Mesenchymal stem cell (in vitro differentiated cells and primary cell): Measurements from ENCODE around the gene ALDH3B1.
A peak's percentile ranks its signal among the peaks of the same experiment; 100 is the strongest.

Experiments
- DNase-seq: peaks from one replicate; pipeline ENCODE4 v3.0.0-alpha.2; 2013
- H2AFZ ChIP-seq: one replicate; pipeline ENCODE4 v1.6.1; 2013; ENCODE audit warnings: low read depth, mild to moderate bottlenecking, control low read depth, inconsistent platforms, low read length, moderate library complexity
- H2AK5ac ChIP-seq: 2 replicates; pipeline ENCODE4 v1.6.1; 2013; ENCODE audit warnings: low read length, moderate library complexity, mild to moderate bottlenecking, inconsistent platforms; ENCODE audit not compliant: severe bottlenecking
- H2BK120ac ChIP-seq: one replicate; pipeline ENCODE4 v1.6.1; 2013; ENCODE audit warnings: low read depth, mild to moderate bottlenecking, inconsistent platforms, low read length, moderate library complexity
- H2BK12ac ChIP-seq, 2 experiments: one replicate each; pipeline ENCODE4 v1.6.1; 2013; ENCODE audit warnings: inconsistent platforms in 2 of 2, low read length in 2 of 2, mild to moderate bottlenecking in 2 of 2, moderate library complexity in 2 of 2, control low read depth in 1 of 2
- H2BK15ac ChIP-seq: one replicate; pipeline ENCODE4 v1.6.1; 2013; ENCODE audit warnings: mild to moderate bottlenecking, low read depth, inconsistent platforms; ENCODE audit not compliant: poor library complexity, severe bottlenecking
- H2BK5ac ChIP-seq: 2 replicates; pipeline ENCODE4 v1.6.1; 2013; ENCODE audit warnings: low read depth, mild to moderate bottlenecking, low read length, control low read depth, inconsistent platforms; ENCODE audit not compliant: poor library complexity, severe bottlenecking
- H3K14ac ChIP-seq, 2 experiments: one replicate each; pipeline ENCODE4 v1.6.1; 2013; ENCODE audit warnings: inconsistent platforms in 2 of 2, low read length in 2 of 2, control low read depth in 1 of 2, mild to moderate bottlenecking in 1 of 2, moderate library complexity in 1 of 2
- H3K18ac ChIP-seq, 2 experiments: one replicate each; pipeline ENCODE4 v1.6.1; 2013; ENCODE audit warnings: inconsistent platforms in 2 of 2, low read length in 2 of 2, control low read depth in 1 of 2, low read depth in 1 of 2, mild to moderate bottlenecking in 1 of 2
- H3K23ac ChIP-seq, 2 experiments: one replicate each; pipeline ENCODE4 v1.6.1; 2013; ENCODE audit warnings: inconsistent platforms in 2 of 2, low read length in 2 of 2, mild to moderate bottlenecking in 2 of 2, moderate library complexity in 2 of 2, control low read depth in 1 of 2
- H3K27ac ChIP-seq: 2 replicates; pipeline ENCODE4 v1.5.1; 2013; ENCODE audit warnings: mild to moderate bottlenecking, moderate library complexity, low read length, control low read depth, inconsistent platforms; ENCODE audit not compliant: poor library complexity, severe bottlenecking
- H3K27me3 ChIP-seq, 2 experiments: 2 replicates each; pipeline versions ENCODE4 v1.6.1 to v1.7.0; 2013; ENCODE audit warnings: low read length in 2 of 2, mild to moderate bottlenecking in 2 of 2, moderate library complexity in 2 of 2, control low read depth in 1 of 2, inconsistent platforms in 1 of 2; ENCODE audit not compliant: control insufficient read depth in 1 of 2, insufficient read depth in 1 of 2
- H3K36me3 ChIP-seq, 2 experiments: 2 replicates each; pipeline versions ENCODE4 v1.6.1 to v1.7.0; 2013; ENCODE audit warnings: low read length in 2 of 2, control low read depth in 1 of 2, inconsistent platforms in 1 of 2, low read depth in 1 of 2, mild to moderate bottlenecking in 1 of 2; ENCODE audit not compliant: insufficient read depth in 2 of 2, control insufficient read depth in 1 of 2
- H3K4ac ChIP-seq, 2 experiments: one replicate each; pipeline ENCODE4 v1.6.1; 2013; ENCODE audit warnings: inconsistent platforms in 2 of 2, low read length in 2 of 2, mild to moderate bottlenecking in 2 of 2, moderate library complexity in 2 of 2, control low read depth in 1 of 2, low read depth in 1 of 2
- H3K4me1 ChIP-seq: 2 replicates; pipeline ENCODE4 v1.6.1; 2013; ENCODE audit warnings: low read depth, low read length, control low read depth; ENCODE audit not compliant: control insufficient read depth, insufficient read depth
- H3K4me2 ChIP-seq: 2 replicates; pipeline ENCODE4 v1.6.1; 2013; ENCODE audit warnings: low read length, mild to moderate bottlenecking, inconsistent platforms; ENCODE audit not compliant: poor library complexity, severe bottlenecking
- H3K4me3 ChIP-seq, 2 experiments: 2 replicates each; pipeline versions ENCODE4 v1.5.1 to v1.7.0; 2013; ENCODE audit warnings: low read length in 2 of 2, mild to moderate bottlenecking in 2 of 2, control low read depth in 1 of 2, low read depth in 1 of 2; ENCODE audit not compliant: insufficient read depth in 1 of 2
- H3K79me1 ChIP-seq: replicated peaks from 2 replicates; pipeline ENCODE4 v1.6.1; 2013; ENCODE audit warnings: mild to moderate bottlenecking, control low read depth, low read length, inconsistent platforms; ENCODE audit not compliant: poor library complexity, severe bottlenecking
- H3K9ac ChIP-seq: 2 replicates; pipeline ENCODE4 v1.7.0; 2013; ENCODE audit warnings: mild to moderate bottlenecking, low read length, moderate library complexity
- H3K9me3 ChIP-seq: 2 replicates; pipeline ENCODE4 v1.7.0; 2013; ENCODE audit warnings: mild to moderate bottlenecking, low read length; ENCODE audit not compliant: control insufficient read depth
- H4K8ac ChIP-seq: one replicate; pipeline ENCODE4 v1.6.1; 2013; ENCODE audit warnings: inconsistent platforms, mild to moderate bottlenecking, low read length, moderate library complexity
- H4K91ac ChIP-seq: one replicate; pipeline ENCODE4 v1.6.1; 2013; ENCODE audit warnings: mild to moderate bottlenecking, low read length, inconsistent platforms
- WGBS: methylation state at CpG from one replicate; pipeline ENCODE4 v1.1.7; 2013; ENCODE audit warnings: mixed read lengths; 5-methylcytosine and 5-hydroxymethylcytosine counted together

ALDH3B1 gene

GRCh38 chr11:67998150-67999045 is 11.7 kb upstream of the ALDH3B1 start:
- H3K4me1 ChIP-seq, result peaks cover 11% of the 10 kb centered on the region
- no peak overlapping the region for H3K27ac ChIP-seq
- H2BK120ac ChIP-seq, result no peak overlapping the region
- H3K27me3 ChIP-seq, result no peaks in the 10 kb centered on the region
- no peaks in the 10 kb centered on the region for H3K79me1 ChIP-seq
- H3K14ac ChIP-seq, result no peak overlapping the region
- no peak overlapping the region for H2BK5ac ChIP-seq
- H2AFZ ChIP-seq, result no peak overlapping the region
- no peak overlapping the region for H3K4me2 ChIP-seq
- H2AK5ac ChIP-seq, result no peak overlapping the region
- peaks cover 0 to 30% of the 10 kb centered on the region in 2 experiments for H3K36me3 ChIP-seq
- no peak overlapping the region for H3K18ac ChIP-seq
- H3K23ac ChIP-seq, result no peak overlapping the region
- H4K91ac ChIP-seq, result no peak overlapping the region
- no peak overlapping the region for H3K9ac ChIP-seq
- H2BK15ac ChIP-seq, result no peak overlapping the region
- H3K4me3 ChIP-seq, result no peak overlapping the region
- H3K4ac ChIP-seq, result no peak overlapping the region
- WGBS, result 91% methylated on average over 7 of the region's 9 CpGs
- H3K9me3 ChIP-seq, result no peaks in the 10 kb centered on the region
- no peak overlapping the region for H4K8ac ChIP-seq
- no peak for DNase-seq
- H2BK12ac ChIP-seq, result no peak overlapping the region

GRCh38 chr11:67999201-67999629 is 10.9 kb upstream of the ALDH3B1 start:
- Histone ChIP-seq H3K9me3 (no peaks in the 10 kb centered on the region), H2BK5ac (no peak overlapping the region), H3K4me2 (no peak overlapping the region), H4K91ac (no peak overlapping the region), H3K79me1 (no peaks in the 10 kb centered on the region), H3K4ac (no peak overlapping the region), H2BK120ac (no peak overlapping the region), H3K14ac (no peak overlapping the region), H3K36me3 (peaks cover 0 to 30% of the 10 kb centered on the region in 2 experiments), H2BK15ac (no peak overlapping the region), H2AFZ (no peak overlapping the region), H2AK5ac (no peak overlapping the region), H3K18ac (no peak overlapping the region), H2BK12ac (no peak overlapping the region), H3K4me1 (peaks cover 13% of the 10 kb centered on the region), H3K27me3 (no peaks in the 10 kb centered on the region), H3K9ac (no peak overlapping the region), H4K8ac (no peak overlapping the region), H3K27ac (no peak overlapping the region), H3K4me3 (no peak overlapping the region), H3K23ac (no peak overlapping the region)
- no peak for DNase-seq
- WGBS, result 99% methylated on average over 13 of the region's 13 CpGs

GRCh38 chr11:67999704-68000103 is 10.4 kb upstream of the ALDH3B1 start:
- Histone ChIP-seq H2BK15ac (no peak overlapping the region), H2BK5ac (no peak overlapping the region), H3K23ac (no peak overlapping the region), H3K27me3 (no peaks in the 10 kb centered on the region), H4K8ac (no peak overlapping the region), H3K4me2 (no peak overlapping the region), H3K36me3 (peaks cover 0 to 30% of the 10 kb centered on the region in 2 experiments), H3K9me3 (no peaks in the 10 kb centered on the region), H3K9ac (no peak overlapping the region), H3K79me1 (no peaks in the 10 kb centered on the region), H2BK12ac (no peak overlapping the region), H3K18ac (no peak overlapping the region), H3K4ac (no peak overlapping the region), H2BK120ac (no peak overlapping the region), H3K4me1 (peaks cover 16% of the 10 kb centered on the region), H4K91ac (no peak overlapping the region), H3K14ac (no peak overlapping the region), H2AK5ac (no peak overlapping the region), H3K27ac (no peak overlapping the region), H3K4me3 (no peak overlapping the region), H2AFZ (no peak overlapping the region)
- WGBS, result 96% methylated on average over 4 of the region's 5 CpGs
- DNase-seq, result no peak

- Histone ChIP-seq H3K23ac (peak overlapping the region in 1 of 2 experiments; percentile 77), H3K18ac (no peak overlapping the region), H4K8ac (no peak overlapping the region), H2AFZ (no peak overlapping the region), H3K4me2 (no peak overlapping the region), H3K4ac (no peak overlapping the region), H3K27ac (no peak overlapping the region), H3K4me1 (peaks cover 16% of the 10 kb centered on the region), H3K14ac (no peak overlapping the region), H3K9me3 (no peaks in the 10 kb centered on the region), H2AK5ac (no peak overlapping the region), H2BK12ac (no peak overlapping the region), H2BK120ac (no peak overlapping the region), H3K9ac (no peak overlapping the region), H2BK15ac (no peak overlapping the region), H3K4me3 (no peak overlapping the region), H3K79me1 (no peaks in the 10 kb centered on the region), H3K27me3 (no peaks in the 10 kb centered on the region), H3K36me3 (peaks cover 0 to 13% of the 10 kb centered on the region in 2 experiments), H2BK5ac (no peak overlapping the region), H4K91ac (no peak overlapping the region)
- WGBS, result 83% methylated on average over 9 of the region's 9 CpGs
- no peak for DNase-seq
These were observed 7.6 kb upstream of the ALDH3B1 start for GRCh38 chr11:68002575-68002937.
